Measurements from ENCODE around the gene SKI. TPM values are rescaled to one million over a fixed set of nuclear protein-coding genes. Genes with fewer than 3 reads are reported as not detected.

SKI gene
- total and polyA plus RNA-seq, 9 of the 15 experiments (the other 6 are each of a cell fraction or from before 2014, with no cell fraction given) = 0.10 to 60.5 (median 4.6) TPM

- TF ChIP-seq TOE1 (IDR thresholded peaks at IDR 0.05; ENCODE audit: borderline replicate concordance) (peak; percentile 79; the same call in 1 of the 2 replicates), TOE1 (CRISPR knock-in tag; IDR thresholded peaks at IDR 0.05; ENCODE audit: borderline replicate concordance, low read depth) (no peak), PHF21A (IDR thresholded peaks at IDR 0.05; ENCODE audit: borderline replicate concordance, low read depth) (peak; percentile 79), RCOR1 (IDR thresholded peaks at IDR 0.05; ENCODE audit: borderline replicate concordance in 1 of 2, low read depth in 2 of 2, low read length in 2 of 2) (0 out of 4 replicates have a peak, but pooled peaks of 1 of the 2 experiments have one; percentile 38), DLX4 (CRISPR knock-in tag; IDR thresholded peaks at IDR 0.05) (no peak), SRSF1 (IDR thresholded peaks at IDR 0.05; ENCODE audit: low read depth, low read length) (no peak), MYNN (IDR thresholded peaks at IDR 0.05) (peak; percentile 96), MYNN (CRISPR knock-in tag; IDR thresholded peaks at IDR 0.05) (no peak), ZNF253 (CRISPR knock-in tag; conservative IDR thresholded peaks at IDR 0.05) (no peak), NR2C2 (CRISPR knock-in tag; IDR thresholded peaks at IDR 0.05) (no peak), NR2C2 (tag; IDR thresholded peaks at IDR 0.05) (peak; percentile 48; the same call in 1 of the 2 replicates), GATAD2A (IDR thresholded peaks at IDR 0.05) (peak; percentile 90), BRD4 (IDR thresholded peaks at IDR 0.05) (no peak), GTF2F1 (IDR thresholded peaks at IDR 0.05; ENCODE audit: low read depth, low read length) (no peak)
These were observed 33.0 kb upstream of the SKI start (continued) for GRCh38 chr1:2194898-2195673.

All from K562 (cell line).